ENCODE results near the gene TWIST2. TPM values are rescaled to one million over a fixed set of nuclear protein-coding genes. Genes with fewer than 3 reads are reported as not detected.

TWIST2 gene
- polyA plus RNA-seq, 3 donors = 0.43 to 0.49 (median 0.43) TPM

DNA sequence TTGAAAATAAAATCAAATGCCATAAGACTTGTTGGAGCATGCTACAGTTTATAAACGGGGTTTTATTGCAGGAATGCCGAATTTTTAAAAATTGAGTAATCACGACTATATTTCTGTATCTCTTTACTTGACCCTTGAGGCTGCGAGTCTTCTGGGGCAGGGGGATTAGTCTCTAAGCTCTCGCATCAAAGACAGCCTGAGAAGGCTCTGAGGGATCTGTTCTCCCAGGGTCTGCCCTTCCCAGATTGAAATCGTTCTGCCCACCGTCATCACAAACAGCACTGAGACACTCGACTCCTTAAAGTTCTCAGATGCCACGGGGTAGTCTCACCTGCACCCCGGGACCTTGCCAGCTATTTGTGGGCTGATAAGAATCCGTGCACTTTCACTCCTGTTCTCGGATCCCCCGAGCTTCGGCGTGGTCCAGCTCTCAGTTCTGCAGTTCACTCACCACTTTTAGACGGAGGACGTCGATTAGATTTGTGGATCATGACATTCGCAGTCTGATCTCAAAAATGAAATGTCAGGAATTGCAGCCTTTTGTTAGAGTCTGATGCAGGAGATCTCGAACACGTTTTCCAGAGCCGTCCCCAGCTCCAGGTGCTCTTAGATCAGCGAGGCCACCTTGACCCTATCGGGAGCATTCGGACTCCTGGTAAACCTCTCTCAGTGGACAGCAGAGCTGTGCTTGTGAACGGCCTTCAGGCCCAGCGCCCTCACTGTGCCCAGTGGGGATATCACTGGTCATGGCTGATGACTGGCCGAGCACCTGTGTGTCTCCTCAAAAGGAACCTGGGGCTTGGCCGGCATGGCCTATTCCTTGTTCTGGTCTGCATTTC is 43.0 kb downstream of the TWIST2 start:
- 93% methylated on average over 28 of the region's 29 CpGs for WGBS (ENCODE audit: insufficient coverage)
- no peaks in the 10 kb centered on the region for H3K36me3 Mint-ChIP-seq
- no peaks in the 10 kb centered on the region for H3K4me1 ChIP-seq (ENCODE audit: control insufficient read depth in 1 of 2, insufficient read depth in 2 of 2, low read length in 2 of 2)
- no peaks in the 10 kb centered on the region for H4K20me1 ChIP-seq (ENCODE audit: insufficient read depth, low read length)
- H3K27me3 ChIP-seq (ENCODE audit: control insufficient read depth in 2 of 2, insufficient read depth in 2 of 2, low read length in 2 of 2) = peaks cover 0 to 2% of the 10 kb centered on the region in 2 donors
- intact Hi-C loops (cut with micrococcal nuclease) = no loop called here
- H3K9ac ChIP-seq (ENCODE audit: insufficient read depth, low read length, poor library complexity, severe bottlenecking) = no peak overlapping the region
- H3K27me3 Mint-ChIP-seq (ENCODE audit: low read depth in 3 of 3) = peaks cover 8 to 12% (median 11%) of the 10 kb centered on the region in 3 donors
- DNase-seq = no peak
- H3K36me3 ChIP-seq (replicated peaks in 1 of 2; ENCODE audit: control insufficient read depth in 1 of 2, insufficient read depth in 2 of 2, low read length in 2 of 2) = no peaks in the 10 kb centered on the region
- no peak overlapping the region for H2AFZ ChIP-seq (ENCODE audit: insufficient read depth, low read depth, low read length, poor library complexity, severe bottlenecking)
- TF ChIP-seq, protein P1, sequence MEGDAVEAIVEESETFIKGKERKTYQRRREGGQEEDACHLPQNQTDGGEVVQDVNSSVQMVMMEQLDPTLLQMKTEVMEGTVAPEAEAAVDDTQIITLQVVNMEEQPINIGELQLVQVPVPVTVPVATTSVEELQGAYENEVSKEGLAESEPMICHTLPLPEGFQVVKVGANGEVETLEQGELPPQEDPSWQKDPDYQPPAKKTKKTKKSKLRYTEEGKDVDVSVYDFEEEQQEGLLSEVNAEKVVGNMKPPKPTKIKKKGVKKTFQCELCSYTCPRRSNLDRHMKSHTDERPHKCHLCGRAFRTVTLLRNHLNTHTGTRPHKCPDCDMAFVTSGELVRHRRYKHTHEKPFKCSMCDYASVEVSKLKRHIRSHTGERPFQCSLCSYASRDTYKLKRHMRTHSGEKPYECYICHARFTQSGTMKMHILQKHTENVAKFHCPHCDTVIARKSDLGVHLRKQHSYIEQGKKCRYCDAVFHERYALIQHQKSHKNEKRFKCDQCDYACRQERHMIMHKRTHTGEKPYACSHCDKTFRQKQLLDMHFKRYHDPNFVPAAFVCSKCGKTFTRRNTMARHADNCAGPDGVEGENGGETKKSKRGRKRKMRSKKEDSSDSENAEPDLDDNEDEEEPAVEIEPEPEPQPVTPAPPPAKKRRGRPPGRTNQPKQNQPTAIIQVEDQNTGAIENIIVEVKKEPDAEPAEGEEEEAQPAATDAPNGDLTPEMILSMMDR (IDR thresholded peaks at IDR 0.05) = no peak
- no peak overlapping the region for H3K4me2 ChIP-seq (replicated peaks; ENCODE audit: extremely low read depth, low read length, poor library complexity, severe bottlenecking)
- no peak overlapping the region for H3K4me3 ChIP-seq (replicated peaks in 1 of 3; ENCODE audit: low read depth in 2 of 3, low read length in 3 of 3)
- no peak overlapping the region for H3K27ac Mint-ChIP-seq
- H3K27ac ChIP-seq (ENCODE audit: low read depth in 1 of 2, low read length in 2 of 2) = no peak overlapping the region
- H3K9me3 Mint-ChIP-seq = peaks cover 0 to 1% (median 0%) of the 10 kb centered on the region in 7 donors
- H3K9me3 ChIP-seq (replicated peaks in 1 of 2; ENCODE audit: control insufficient read depth in 1 of 2, insufficient read depth in 1 of 2, low read length in 2 of 2) = no peaks in the 10 kb centered on the region
- H3K4me1 Mint-ChIP-seq = no peaks in the 10 kb centered on the region
- H3K79me2 ChIP-seq (ENCODE audit: insufficient read depth, low read length) = no peaks in the 10 kb centered on the region
- no peak overlapping the region for H3K4me3 Mint-ChIP-seq

DNA sequence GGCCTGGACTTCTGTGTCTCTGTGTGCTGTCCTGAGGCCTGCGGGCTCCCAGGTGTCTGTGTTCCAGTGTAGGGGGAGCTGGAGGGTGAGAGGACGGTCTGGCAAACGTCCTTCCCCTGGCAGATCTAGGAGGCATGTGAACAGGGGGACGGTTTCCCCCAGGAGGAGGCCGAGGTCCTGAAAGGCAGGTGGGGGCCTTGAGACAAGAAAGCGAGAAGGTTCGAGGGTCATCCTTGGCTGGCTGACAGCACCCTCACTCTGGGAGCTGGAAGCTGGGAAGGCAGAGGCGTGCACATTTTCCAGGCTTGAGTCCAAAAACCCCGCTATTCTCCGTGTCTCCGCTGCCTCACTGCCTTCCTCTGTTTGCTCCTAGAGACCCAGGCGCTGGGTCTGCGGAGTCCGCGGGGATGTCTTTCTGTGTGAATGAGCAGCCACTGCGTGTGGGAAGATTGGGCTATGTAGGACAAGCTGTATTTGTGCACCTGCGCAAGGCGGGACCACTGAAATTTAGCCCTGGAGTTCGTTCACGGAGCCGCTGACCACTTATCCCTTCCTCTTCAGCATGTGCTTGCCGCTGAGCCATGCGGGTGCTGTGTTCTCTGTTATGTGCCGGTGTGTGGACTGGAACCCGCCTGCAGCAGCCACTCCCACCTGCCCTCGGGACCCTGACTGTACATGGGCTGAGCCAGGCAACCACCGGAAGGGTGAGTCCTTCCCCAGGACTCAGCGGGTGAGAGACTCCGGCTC is 43.7 kb downstream of the TWIST2 start:
- Mint-ChIP-seq H3K36me3 (no peaks in the 10 kb centered on the region), H3K9me3 (peaks cover 0 to 1% (median 0%) of the 10 kb centered on the region in 7 donors), H3K27me3 (ENCODE audit: low read depth in 3 of 3) (peaks cover 12 to 15% (median 15%) of the 10 kb centered on the region in 3 donors), H3K27ac (no peak overlapping the region), H3K4me3 (no peak overlapping the region), H3K4me1 (no peaks in the 10 kb centered on the region)
- Histone ChIP-seq H3K4me1 (ENCODE audit: control insufficient read depth in 1 of 2, insufficient read depth in 2 of 2, low read length in 2 of 2) (no peaks in the 10 kb centered on the region), H2AFZ (ENCODE audit: insufficient read depth, low read depth, low read length, poor library complexity, severe bottlenecking) (no peak overlapping the region), H3K9ac (ENCODE audit: insufficient read depth, low read length, poor library complexity, severe bottlenecking) (no peak overlapping the region), H3K9me3 (replicated peaks in 1 of 2; ENCODE audit: control insufficient read depth in 1 of 2, insufficient read depth in 1 of 2, low read length in 2 of 2) (no peaks in the 10 kb centered on the region), H3K36me3 (replicated peaks in 1 of 2; ENCODE audit: control insufficient read depth in 1 of 2, insufficient read depth in 2 of 2, low read length in 2 of 2) (no peaks in the 10 kb centered on the region), H3K79me2 (ENCODE audit: insufficient read depth, low read length) (no peaks in the 10 kb centered on the region), H4K20me1 (ENCODE audit: insufficient read depth, low read length) (no peaks in the 10 kb centered on the region), H3K27ac (ENCODE audit: low read depth in 1 of 2, low read length in 2 of 2) (no peak overlapping the region), H3K4me3 (replicated peaks in 1 of 3; ENCODE audit: low read depth in 2 of 3, low read length in 3 of 3) (no peak overlapping the region), H3K27me3 (ENCODE audit: control insufficient read depth in 2 of 2, insufficient read depth in 2 of 2, low read length in 2 of 2) (peaks cover 0 to 2% of the 10 kb centered on the region in 2 donors), H3K4me2 (replicated peaks; ENCODE audit: extremely low read depth, low read length, poor library complexity, severe bottlenecking) (no peak overlapping the region)
- TF ChIP-seq, protein P1 (IDR thresholded peaks at IDR 0.05) = no peak
- 86% methylated on average over 28 of the region's 29 CpGs for WGBS (ENCODE audit: insufficient coverage)
- no peak for DNase-seq
- intact Hi-C loops (cut with micrococcal nuclease) = no loop called here

Data from CD14-positive monocyte (primary cell).